Colonic mucosa (tissue), 4 donors: ENCODE measurements around the gene DAB2IP. TPM values are rescaled to one million over a fixed set of nuclear protein-coding genes. Genes with fewer than 3 reads are reported as not detected.

Source experiments
- DNase-seq: peaks from one replicate; pipeline ENCODE4 v3.0.0-alpha.2; 2020
- H3K27ac ChIP-seq: fragments of 200-600 bp; one replicate; pipeline ENCODE4 v1.8.0; 2021
- H3K27me3 ChIP-seq: fragments of 200-600 bp; one replicate; pipeline ENCODE4 v1.8.0; 2021
- H3K36me3 ChIP-seq: fragments of 200-600 bp; one replicate; pipeline ENCODE4 v1.8.0; 2021
- H3K4me1 ChIP-seq: fragments of 200-600 bp; one replicate; pipeline ENCODE4 v1.8.0; 2021; ENCODE audit warnings: mild to moderate bottlenecking
- H3K4me3 ChIP-seq: fragments of 200-600 bp; one replicate; pipeline ENCODE4 v1.8.0; 2021
- H3K9ac ChIP-seq, 2 donors: one replicate each; pipeline ENCODE4 v1.7.0; 2013; ENCODE audit warnings: control low read depth in 2 of 2, low read depth in 2 of 2, low read length in 2 of 2
- H3K9me3 ChIP-seq: fragments of 200-600 bp; one replicate; pipeline ENCODE4 v1.8.0; 2021
- CTCF ChIP-seq: fragments of 200-600 bp; IDR thresholded peaks from one replicate; pipeline ENCODE4 v1.8.0; 2022; ENCODE audit warnings: antibody characterized with exemption, mild to moderate bottlenecking
- intact Hi-C: fragments of 100-400 bp; cut with DNase I; formaldehyde crosslinking; loops from one replicate; pipeline ENCODE4 v1.14.1; 2022
- total RNA-seq, 2 donors: library from RNA; stranded (reverse); fragmentation: NEBNext Ultra II Directional in 1 of 2; extraction: Animal tissue kit (Norgen Biotek cat#: 25700) in 1 of 2; gene quantifications; one replicate each; pipeline ENCODE4 v1.2.1, GENCODE V29; 2021
- donor health status: healthy.
- donor health status: DM: no; HTN: no; CAD: no.
- donor health status: DM: no; HTN: no; CAD: no.

The DAB2IP gene
- total RNA-seq, 2 donors from 2014 or later: 126 to 130 TPM

DNA sequence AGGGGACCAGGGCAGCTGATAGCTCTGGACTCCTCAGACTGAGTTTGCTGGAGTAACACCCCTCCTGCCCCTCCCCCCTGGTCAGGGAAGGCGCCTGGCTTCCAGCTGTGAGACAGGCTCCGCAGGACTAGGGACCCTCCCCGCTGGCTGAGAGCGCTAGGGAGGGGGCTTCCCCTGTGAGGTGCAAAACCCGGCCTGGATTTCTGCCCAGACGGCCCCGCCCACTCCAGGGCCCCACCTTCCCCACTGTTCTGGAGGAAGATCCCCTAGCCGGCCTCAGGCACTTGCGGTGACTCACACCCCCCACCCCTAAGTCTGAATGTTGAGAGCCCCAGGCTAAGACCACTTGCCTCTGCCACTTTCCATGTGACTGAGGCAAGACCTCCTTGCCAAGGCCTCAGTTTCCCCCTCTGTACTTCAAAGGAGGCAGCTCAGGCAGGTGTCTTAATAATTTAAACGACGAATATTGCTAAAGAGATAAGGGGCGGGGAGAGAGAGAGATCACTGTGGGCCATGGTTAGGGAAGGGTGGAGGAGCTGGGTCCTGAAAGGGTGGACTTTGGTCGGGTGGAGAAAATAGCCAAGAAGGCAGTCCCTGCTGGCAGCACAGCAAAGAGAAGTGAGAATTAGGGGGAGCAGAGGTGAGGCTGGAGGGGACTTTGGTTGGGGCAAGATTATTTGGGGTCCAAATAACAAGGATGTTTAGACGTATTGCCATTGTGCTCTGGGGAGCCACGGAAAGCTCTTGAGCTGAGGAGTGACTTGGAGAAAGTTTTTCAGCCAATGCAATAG lies 1.0 kb upstream of the DAB2IP start:
- TF ChIP-seq CTCF: no peak
- Histone ChIP-seq H3K4me1 (peaks cover 14% of the 10 kb centered on the region), H3K27me3 (no peaks in the 10 kb centered on the region), H3K9ac (peak overlapping the region; percentile 86 to 96), H3K36me3 (no peaks in the 10 kb centered on the region), H3K9me3 (no peaks in the 10 kb centered on the region), H3K27ac (peak overlapping the region; percentile 90), H3K4me3 (peak overlapping the region; percentile 60)
- intact Hi-C loops: no loop called here
- peak; percentile 92 for DNase-seq

DNA sequence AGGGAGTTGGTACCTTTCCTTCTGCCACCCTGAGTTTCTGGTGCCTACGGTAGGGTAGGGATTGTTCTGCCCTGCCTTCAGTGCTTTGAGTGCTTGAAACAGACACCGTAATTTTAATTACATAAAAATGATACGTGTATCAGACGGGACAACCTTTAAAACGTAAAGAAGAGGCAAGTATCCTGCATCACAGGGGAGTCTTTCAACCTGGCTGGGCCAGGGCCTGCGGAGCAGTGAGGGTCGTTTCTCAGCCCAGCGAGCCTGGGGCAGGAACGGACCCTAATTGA lies 483 bp upstream of the DAB2IP start:
- intact Hi-C loops: no loop called here
- H3K36me3 ChIP-seq: no peaks in the 10 kb centered on the region
- no peak for DNase-seq
- no peaks in the 10 kb centered on the region for H3K9me3 ChIP-seq
- no peaks in the 10 kb centered on the region for H3K27me3 ChIP-seq
- no peak for TF ChIP-seq CTCF
- H3K4me1 ChIP-seq: peaks cover 14% of the 10 kb centered on the region
- H3K27ac ChIP-seq: peak overlapping the region; percentile 90
- peak overlapping the region; percentile 60 for H3K4me3 ChIP-seq
- peak overlapping the region; percentile 86 to 96 for H3K9ac ChIP-seq

DNA sequence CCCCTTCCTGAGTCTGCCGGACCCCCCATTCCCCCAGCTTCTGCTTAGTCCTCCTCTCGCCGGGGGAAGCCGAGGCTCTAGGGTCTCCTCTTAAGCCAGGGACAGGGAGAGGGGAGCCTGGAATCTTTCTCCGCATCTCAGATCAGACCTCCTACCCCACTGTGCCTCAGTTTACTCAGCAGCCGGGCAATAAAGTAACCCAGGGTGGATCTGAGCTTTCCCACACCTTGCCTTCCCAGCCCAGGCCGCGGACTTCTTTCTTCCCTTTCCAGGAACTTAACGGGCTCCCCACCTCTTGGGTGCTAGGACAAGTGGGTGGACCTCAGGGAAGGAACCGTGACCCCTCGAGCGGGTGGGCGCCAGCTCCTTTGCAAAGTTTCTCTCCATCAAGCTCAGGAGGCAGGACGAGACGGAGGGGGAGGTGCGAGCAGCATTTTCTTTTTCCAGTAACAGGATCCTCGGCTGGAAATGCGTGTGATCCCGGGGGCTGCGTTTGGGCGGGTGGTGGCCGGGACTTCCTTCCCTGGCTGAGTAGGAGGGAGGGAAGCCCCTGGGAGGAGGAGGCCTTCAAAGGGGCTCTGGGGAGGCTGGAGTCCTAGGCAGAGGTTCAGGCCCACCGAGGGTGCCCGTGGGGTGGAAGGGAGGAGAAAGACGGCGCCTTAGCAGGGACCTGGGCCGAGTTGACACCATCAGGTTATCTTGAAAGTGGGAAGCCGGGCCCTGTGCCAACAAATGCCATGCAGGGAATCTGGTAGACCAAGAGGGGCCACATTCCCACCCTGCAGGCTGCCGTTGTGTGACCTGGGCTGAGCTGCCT lies 795 bp downstream of the DAB2IP start:
- H3K4me1 ChIP-seq: peaks cover 14% of the 10 kb centered on the region
- intact Hi-C loops: no loop called here
- peak overlapping the region; percentile 60 for H3K4me3 ChIP-seq
- no peaks in the 10 kb centered on the region for H3K27me3 ChIP-seq
- peak overlapping the region; percentile 90 for H3K27ac ChIP-seq
- no peaks in the 10 kb centered on the region for H3K9me3 ChIP-seq
- H3K9ac ChIP-seq: peak overlapping the region; percentile 96 to 99
- no peaks in the 10 kb centered on the region for H3K36me3 ChIP-seq
- peak; percentile 72 for DNase-seq
- no peak for TF ChIP-seq CTCF

DNA sequence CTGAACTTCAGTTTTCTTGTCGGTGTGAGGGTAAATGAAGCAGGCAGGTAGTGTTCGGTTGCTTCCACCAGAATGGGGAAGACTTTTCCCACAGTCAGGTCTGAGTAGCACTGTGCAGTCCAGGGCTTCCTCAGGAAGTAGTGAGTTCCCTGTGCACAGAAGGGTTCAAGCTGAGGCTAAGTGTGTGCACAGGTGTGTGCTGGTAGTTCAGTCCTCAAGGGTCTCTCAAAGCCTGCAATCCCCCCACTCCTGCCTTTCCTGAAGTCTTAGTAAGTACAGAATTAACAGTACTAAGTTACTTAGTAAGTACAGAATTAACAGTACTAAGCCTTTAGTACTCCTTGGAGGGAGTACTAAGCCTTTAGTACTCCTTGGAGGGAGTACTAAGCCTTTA lies 1.4 kb downstream of the DAB2IP start:
- Histone ChIP-seq H3K4me3 (peak overlapping the region; percentile 60), H3K9me3 (no peaks in the 10 kb centered on the region), H3K4me1 (peaks cover 14% of the 10 kb centered on the region), H3K27me3 (no peaks in the 10 kb centered on the region), H3K9ac (peak overlapping the region in 1 of 2 donors; percentile 99), H3K36me3 (no peaks in the 10 kb centered on the region), H3K27ac (peak overlapping the region; percentile 90)
- intact Hi-C loops: no loop called here
- no peak for TF ChIP-seq CTCF
- no peak for DNase-seq

GRCh38 chr9:121654499-121655140 lies 3.2 kb downstream of the DAB2IP start:
- no peaks in the 10 kb centered on the region for H3K9me3 ChIP-seq
- H3K4me1 ChIP-seq: peaks cover 14% of the 10 kb centered on the region
- intact Hi-C loops: no loop called here
- TF ChIP-seq CTCF: no peak
- no peak overlapping the region for H3K4me3 ChIP-seq
- no peak overlapping the region for H3K9ac ChIP-seq
- H3K27me3 ChIP-seq: no peaks in the 10 kb centered on the region
- peak; percentile 52 for DNase-seq
- no peak overlapping the region for H3K27ac ChIP-seq
- no peaks in the 10 kb centered on the region for H3K36me3 ChIP-seq
